Measurements from ENCODE around the gene ANKRD34B. TPM values are rescaled to one million over a fixed set of nuclear protein-coding genes. Genes with fewer than 3 reads are reported as not detected.

Gene ANKRD34B
- total RNA-seq, 1 donor from 2014 or later = 2.5 TPM

DNA sequence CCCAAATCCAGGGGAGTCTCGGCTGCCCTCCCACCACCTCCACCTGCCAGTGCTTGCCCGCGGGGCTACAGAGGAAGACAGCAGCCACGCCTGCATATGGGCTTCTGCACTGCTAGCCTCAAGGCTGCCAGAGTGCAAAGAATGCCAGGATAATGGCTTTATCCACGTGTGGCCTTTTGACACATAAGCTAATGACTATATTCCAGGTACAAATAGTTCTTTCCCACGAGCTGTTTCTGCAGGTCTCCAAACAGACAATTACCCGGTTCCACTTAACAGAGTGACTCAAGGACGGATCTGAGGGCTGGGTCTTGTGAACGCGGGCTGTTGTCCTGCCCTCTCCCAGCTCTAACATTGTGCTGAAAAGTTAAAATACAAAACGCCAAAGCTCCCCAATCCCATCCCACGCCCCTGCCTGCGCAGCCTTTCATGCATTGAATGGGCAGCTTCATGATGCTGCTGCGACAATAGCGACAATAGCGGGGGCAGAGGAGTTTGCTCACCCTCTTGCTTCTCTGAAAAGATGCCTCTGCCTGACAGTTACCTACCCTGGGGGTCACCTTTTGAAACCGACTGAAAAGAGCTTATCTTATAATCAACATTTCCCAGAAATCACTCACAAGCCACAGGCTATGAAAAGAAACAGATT is 45.3 kb upstream of the ANKRD34B start:
- H3K9ac ChIP-seq = no peak overlapping the region
- no peaks in the 10 kb centered on the region for H3K36me3 ChIP-seq
- H3K79me2 ChIP-seq (ENCODE audit: low read depth) = no peaks in the 10 kb centered on the region
- Mint-ChIP-seq H3K4me1 (peaks cover 25% of the 10 kb centered on the region), H3K36me3 (peaks cover 10% of the 10 kb centered on the region), H3K9me3 (no peaks in the 10 kb centered on the region), H3K27ac (peak overlapping the region; percentile 81), H3K27me3 (ENCODE audit: insufficient read depth, low read depth) (peaks cover 2% of the 10 kb centered on the region), H3K4me3 (peak overlapping the region; percentile 74)
- H3K27ac ChIP-seq = peak overlapping the region; percentile 92
- H2AFZ ChIP-seq (replicated peaks) = no peak overlapping the region
- peak; percentile 90 for DNase-seq (ENCODE audit: low spot score)
- no peaks in the 10 kb centered on the region for H4K20me1 ChIP-seq (ENCODE audit: low read depth)
- H3K27me3 ChIP-seq = no peaks in the 10 kb centered on the region
- peak overlapping the region; percentile 29 for H3K4me3 ChIP-seq
- H3K9me3 ChIP-seq (ENCODE audit: low read depth) = no peaks in the 10 kb centered on the region
- TF ChIP-seq, protein P1, sequence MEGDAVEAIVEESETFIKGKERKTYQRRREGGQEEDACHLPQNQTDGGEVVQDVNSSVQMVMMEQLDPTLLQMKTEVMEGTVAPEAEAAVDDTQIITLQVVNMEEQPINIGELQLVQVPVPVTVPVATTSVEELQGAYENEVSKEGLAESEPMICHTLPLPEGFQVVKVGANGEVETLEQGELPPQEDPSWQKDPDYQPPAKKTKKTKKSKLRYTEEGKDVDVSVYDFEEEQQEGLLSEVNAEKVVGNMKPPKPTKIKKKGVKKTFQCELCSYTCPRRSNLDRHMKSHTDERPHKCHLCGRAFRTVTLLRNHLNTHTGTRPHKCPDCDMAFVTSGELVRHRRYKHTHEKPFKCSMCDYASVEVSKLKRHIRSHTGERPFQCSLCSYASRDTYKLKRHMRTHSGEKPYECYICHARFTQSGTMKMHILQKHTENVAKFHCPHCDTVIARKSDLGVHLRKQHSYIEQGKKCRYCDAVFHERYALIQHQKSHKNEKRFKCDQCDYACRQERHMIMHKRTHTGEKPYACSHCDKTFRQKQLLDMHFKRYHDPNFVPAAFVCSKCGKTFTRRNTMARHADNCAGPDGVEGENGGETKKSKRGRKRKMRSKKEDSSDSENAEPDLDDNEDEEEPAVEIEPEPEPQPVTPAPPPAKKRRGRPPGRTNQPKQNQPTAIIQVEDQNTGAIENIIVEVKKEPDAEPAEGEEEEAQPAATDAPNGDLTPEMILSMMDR (IDR thresholded peaks at IDR 0.05) = no peak
- TF ChIP-seq EZH2 (IDR thresholded peaks at IDR 0.05) (no peak), EZH2phosphoT487 (IDR thresholded peaks at IDR 0.05) (no peak)
- H3K4me1 ChIP-seq = peaks cover 33% of the 10 kb centered on the region
- peak overlapping the region; percentile 75 for H3K4me2 ChIP-seq
- H3F3A ChIP-seq (ENCODE audit: low read depth) = peaks cover 31% of the 10 kb centered on the region

DNA sequence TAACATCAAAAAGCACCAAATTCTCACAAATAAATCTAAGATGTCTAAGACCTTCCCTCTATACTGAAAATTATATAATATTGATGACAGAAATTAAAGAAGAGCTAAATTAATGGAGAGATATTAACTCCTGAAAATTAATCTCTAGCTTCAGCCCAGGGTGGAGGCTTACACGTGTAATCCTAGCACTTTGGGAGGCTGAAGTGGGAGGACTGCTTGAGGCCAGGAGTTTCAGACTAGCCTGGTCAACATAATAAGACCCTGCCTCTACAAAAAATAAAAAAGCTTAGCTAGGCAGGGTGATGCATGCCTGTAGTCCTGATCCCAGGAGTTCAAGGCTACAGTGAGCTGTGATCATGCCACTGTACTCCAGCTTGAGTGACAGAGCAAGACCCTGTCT is 39.6 kb upstream of the ANKRD34B start:
- Histone ChIP-seq H3K27me3 (no peaks in the 10 kb centered on the region), H2AFZ (replicated peaks) (no peak overlapping the region), H3K27ac (no peak overlapping the region), H3K9ac (no peak overlapping the region), H3K36me3 (no peaks in the 10 kb centered on the region), H3K79me2 (ENCODE audit: low read depth) (no peaks in the 10 kb centered on the region), H3K4me3 (no peak overlapping the region), H4K20me1 (ENCODE audit: low read depth) (no peaks in the 10 kb centered on the region), H3K4me1 (peaks cover 11% of the 10 kb centered on the region), H3K4me2 (no peak overlapping the region), H3K9me3 (ENCODE audit: low read depth) (no peaks in the 10 kb centered on the region), H3F3A (ENCODE audit: low read depth) (peaks cover 11% of the 10 kb centered on the region)
- Mint-ChIP-seq H3K27ac (no peak overlapping the region), H3K4me1 (peaks cover 1% of the 10 kb centered on the region), H3K4me3 (no peak overlapping the region), H3K36me3 (peaks cover 3% of the 10 kb centered on the region), H3K27me3 (ENCODE audit: insufficient read depth, low read depth) (peaks cover 2% of the 10 kb centered on the region), H3K9me3 (no peaks in the 10 kb centered on the region)
- TF ChIP-seq EZH2 (IDR thresholded peaks at IDR 0.05) (no peak), EZH2phosphoT487 (IDR thresholded peaks at IDR 0.05) (no peak)
- TF ChIP-seq, protein P1 (IDR thresholded peaks at IDR 0.05) = no peak
- DNase-seq (ENCODE audit: low spot score) = no peak

DNA sequence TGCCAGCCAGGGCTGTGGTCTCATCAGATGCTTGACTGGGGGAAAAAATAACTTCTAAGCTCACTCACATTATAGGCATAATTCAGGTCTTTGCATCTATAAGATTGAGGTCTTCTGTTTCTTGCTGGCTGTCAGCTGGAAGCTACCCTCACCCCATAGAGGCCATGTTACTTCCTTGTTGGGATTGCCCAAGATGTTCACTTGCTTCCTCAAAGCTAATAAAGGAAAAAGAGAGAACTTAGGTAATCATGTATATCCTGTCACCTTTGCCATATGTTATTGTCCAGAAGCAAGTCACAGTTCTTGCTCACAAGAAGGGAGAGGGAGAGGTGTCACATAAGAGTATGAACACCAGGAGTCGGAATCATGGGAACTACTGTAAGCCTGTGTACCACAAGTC is 38.7 kb upstream of the ANKRD34B start:
- no peaks in the 10 kb centered on the region for H3K36me3 ChIP-seq
- Mint-ChIP-seq H3K4me3 (no peak overlapping the region), H3K27me3 (ENCODE audit: insufficient read depth, low read depth) (peaks cover 2% of the 10 kb centered on the region), H3K9me3 (no peaks in the 10 kb centered on the region), H3K4me1 (no peaks in the 10 kb centered on the region), H3K36me3 (peaks cover 3% of the 10 kb centered on the region), H3K27ac (no peak overlapping the region)
- H3K9me3 ChIP-seq (ENCODE audit: low read depth) = no peaks in the 10 kb centered on the region
- H2AFZ ChIP-seq (replicated peaks) = no peak overlapping the region
- H3K4me2 ChIP-seq = no peak overlapping the region
- no peaks in the 10 kb centered on the region for H4K20me1 ChIP-seq (ENCODE audit: low read depth)
- TF ChIP-seq EZH2phosphoT487 (IDR thresholded peaks at IDR 0.05) (no peak), EZH2 (IDR thresholded peaks at IDR 0.05) (no peak)
- TF ChIP-seq, protein P1 (IDR thresholded peaks at IDR 0.05) = no peak
- H3K4me1 ChIP-seq = peaks cover 2% of the 10 kb centered on the region
- no peak overlapping the region for H3K9ac ChIP-seq
- no peak overlapping the region for H3K4me3 ChIP-seq
- H3F3A ChIP-seq (ENCODE audit: low read depth) = peaks cover 1% of the 10 kb centered on the region
- no peak overlapping the region for H3K27ac ChIP-seq
- no peaks in the 10 kb centered on the region for H3K27me3 ChIP-seq
- no peaks in the 10 kb centered on the region for H3K79me2 ChIP-seq (ENCODE audit: low read depth)
- no peak for DNase-seq (ENCODE audit: low spot score)

Measured in neural progenitor cell (in vitro differentiated cells).